SKM-1 treated with dmso at 0.1 percent for 144 hours (cell line): ENCODE results near the gene CAPZA3.
"Not testable (repeated sequence)": the region's sequence is repeated elsewhere in the genome, so short reads cannot be mapped to it uniquely, and the experiment has no call there.

Experiments
- DNase-seq: peaks from one replicate; lab custom pipeline; 2025; ENCODE audit not compliant: unreplicated experiment; lab: John Stamatoyannopoulos, UW

Gene CAPZA3

GRCh38 chr12:18737819-18738218 is at the start of gene CAPZA3, which contains the start of gene PLCZ1:
Gene CAPZA3, plus strand, starts transcription at chr12:18738119. Its CDS starts 150 bp downstream, at chr12:18738269.
Gene PLCZ1, minus strand, starts transcription at chr12:18738012. Its CDS starts 641 bp downstream, at chr12:18737371.
- no peak for DNase-seq

GRCh38 chr12:18689771-18690170 is 48.1 kb upstream of the CAPZA3 start:
- no peak for DNase-seq

GRCh38 chr12:18690653-18691052 is 47.3 kb upstream of the CAPZA3 start:
- DNase-seq = no peak

- DNase-seq = not testable (repeated sequence)
Observed at GRCh38 chr12:18693986-18694385, 43.9 kb upstream of the CAPZA3 start.

GRCh38 chr12:18696971-18697602 is 40.8 kb upstream of the CAPZA3 start:
- no peak for DNase-seq

GRCh38 chr12:18700271-18700670 is 37.6 kb upstream of the CAPZA3 start:
- DNase-seq = no peak

GRCh38 chr12:18703321-18703720 is 34.6 kb upstream of the CAPZA3 start:
- DNase-seq = no peak

- no peak for DNase-seq
Observed at GRCh38 chr12:18703911-18704310, 34.0 kb upstream of the CAPZA3 start.

- no peak for DNase-seq
Observed at GRCh38 chr12:18706798-18707197, 31.1 kb upstream of the CAPZA3 start.

GRCh38 chr12:18716236-18716635 is 21.7 kb upstream of the CAPZA3 start:
- DNase-seq = no peak

- DNase-seq = no peak
Observed at GRCh38 chr12:18718462-18718861, 19.5 kb upstream of the CAPZA3 start.

GRCh38 chr12:18719922-18720510 is 17.9 kb upstream of the CAPZA3 start:
- DNase-seq = no peak

GRCh38 chr12:18720690-18721089 is 17.2 kb upstream of the CAPZA3 start:
- no peak for DNase-seq

GRCh38 chr12:18721452-18721851 is 16.5 kb upstream of the CAPZA3 start:
- DNase-seq = no peak

GRCh38 chr12:18723752-18724151 is 14.2 kb upstream of the CAPZA3 start:
- no peak for DNase-seq

GRCh38 chr12:18731156-18731555 is 6.8 kb upstream of the CAPZA3 start:
- DNase-seq = no peak

- no peak for DNase-seq
Observed at GRCh38 chr12:18747895-18748294, 10.0 kb downstream of the CAPZA3 start.

GRCh38 chr12:18749386-18749957 is 11.6 kb downstream of the CAPZA3 start:
- DNase-seq = no peak

- no peak for DNase-seq
Observed at GRCh38 chr12:18750085-18750484, 12.2 kb downstream of the CAPZA3 start.

- no peak for DNase-seq
Observed at GRCh38 chr12:18751866-18752265, 13.9 kb downstream of the CAPZA3 start.

GRCh38 chr12:18752280-18752920 is 14.5 kb downstream of the CAPZA3 start:
- no peak for DNase-seq

- no peak for DNase-seq
Observed at GRCh38 chr12:18752947-18753346, 15.0 kb downstream of the CAPZA3 start.
